GM23338 (cell line): Measurements from ENCODE around the gene DHX30. TPM values are rescaled to one million over a fixed set of nuclear protein-coding genes. Genes with fewer than 3 reads are reported as not detected.

Experiments used
- ATAC-seq: fragments of 200-7000 bp; cut with Tn5 transposase; 3 replicates; pipeline ENCODE4 v1.9.1; 2020
- DNase-seq: peaks from one replicate; pipeline ENCODE4 v3.0.0-alpha.2; 2015; ENCODE audit warnings: low spot score
- H2AFZ ChIP-seq: fragments of 200-600 bp; sonication (generic); 2 replicates; pipeline ENCODE4 v1.8.0; 2016; ENCODE audit warnings: antibody characterized with exemption, mild to moderate bottlenecking, moderate library complexity
- H3F3A ChIP-seq: fragments of 200-600 bp; sonication (generic); replicated peaks from 2 replicates; pipeline ENCODE4 v1.8.0; 2017; ENCODE audit warnings: antibody characterized with exemption, mixed run types, low read depth
- H3K27ac ChIP-seq: fragments of 200-600 bp; sonication (generic); 2 replicates; pipeline ENCODE4 v1.6.1; 2016; ENCODE audit warnings: low read depth
- H3K27me3 ChIP-seq: fragments of 200-600 bp; sonication (generic); 2 replicates; pipeline ENCODE4 v1.8.0; 2016; ENCODE audit warnings: mild to moderate bottlenecking, mixed run types, moderate library complexity; ENCODE audit not compliant: insufficient read depth
- H3K36me3 ChIP-seq: fragments of 200-600 bp; sonication (generic); 2 replicates; pipeline ENCODE4 v1.8.0; 2016; ENCODE audit warnings: mild to moderate bottlenecking; ENCODE audit not compliant: insufficient read depth
- H3K4me1 ChIP-seq: fragments of 200-600 bp; sonication (generic); 2 replicates; pipeline ENCODE4 v1.8.0; 2016; ENCODE audit warnings: mild to moderate bottlenecking, moderate library complexity; ENCODE audit not compliant: insufficient read depth
- H3K4me2 ChIP-seq: fragments of 200-600 bp; sonication (generic); 2 replicates; pipeline ENCODE4 v1.7.1; 2017; ENCODE audit warnings: mixed run types
- H3K4me3 ChIP-seq: fragments of 200-600 bp; sonication (generic); 2 replicates; pipeline ENCODE4 v1.6.1; 2016; ENCODE audit warnings: mixed run types
- H3K79me2 ChIP-seq: fragments of 200-600 bp; sonication (generic); replicated peaks from 2 replicates; pipeline ENCODE4 v1.8.0; 2017; ENCODE audit warnings: mild to moderate bottlenecking; ENCODE audit not compliant: insufficient read depth
- H3K9me2 ChIP-seq: fragments of 200-600 bp; sonication (generic); 2 replicates; pipeline ENCODE4 v1.8.0; 2017; ENCODE audit not compliant: insufficient read depth
- H4K20me1 ChIP-seq: fragments of 200-600 bp; sonication (generic); replicated peaks from 2 replicates; pipeline ENCODE4 v1.8.0; 2017; ENCODE audit warnings: mild to moderate bottlenecking; ENCODE audit not compliant: insufficient read depth
- H3K27ac Mint-ChIP-seq: 2 replicates; pipeline ENCODE4 v1.8.0; 2020; ENCODE audit warnings: inconsistent platforms, mild to moderate bottlenecking, moderate library complexity, mixed read lengths
- H3K27me3 Mint-ChIP-seq: 3 replicates; pipeline ENCODE4 v1.8.0; 2022; ENCODE audit warnings: low read depth, mild to moderate bottlenecking, moderate library complexity, mixed read lengths, inconsistent platforms; ENCODE audit not compliant: insufficient read depth, poor library complexity
- H3K36me3 Mint-ChIP-seq: 3 replicates; pipeline ENCODE4 v1.8.0; 2021; ENCODE audit warnings: low read depth, mild to moderate bottlenecking, inconsistent platforms, moderate library complexity, mixed read lengths
- H3K4me1 Mint-ChIP-seq: 3 replicates; pipeline ENCODE4 v1.8.0; 2020; ENCODE audit warnings: mild to moderate bottlenecking, inconsistent platforms, mixed read lengths
- H3K4me3 Mint-ChIP-seq: 3 replicates; pipeline ENCODE4 v1.8.0; 2021; ENCODE audit warnings: moderate library complexity, mild to moderate bottlenecking, inconsistent platforms, mixed read lengths
- H3K9me3 Mint-ChIP-seq: 3 replicates; pipeline ENCODE4 v1.8.0; 2020; ENCODE audit warnings: moderate library complexity, mild to moderate bottlenecking, inconsistent platforms, mixed read lengths
- ETS1 ChIP-seq: IDR thresholded peaks from 2 replicates; pipeline ENCODE4 v1.6.1; 2016; ENCODE audit warnings: antibody characterized with exemption
- EZH2 ChIP-seq: fragments of 200-600 bp; sonication (generic); IDR thresholded peaks from one replicate; pipeline ENCODE4 v1.8.0; 2017; ENCODE audit warnings: antibody characterized with exemption, mild to moderate bottlenecking, low read depth; ENCODE audit not compliant: unreplicated experiment
- EZH2phosphoT487 ChIP-seq: fragments of 200-600 bp; sonication (generic); IDR thresholded peaks from one replicate; pipeline ENCODE4 v1.8.1; 2018; ENCODE audit warnings: antibody characterized with exemption; ENCODE audit not compliant: unreplicated experiment
- NANOG ChIP-seq: IDR thresholded peaks from 2 replicates; pipeline ENCODE4 v1.6.1; 2016; ENCODE audit warnings: antibody characterized with exemption, borderline replicate concordance
- POLR2AphosphoS5 ChIP-seq: IDR thresholded peaks from 2 replicates; pipeline ENCODE4 v1.6.1; 2016; ENCODE audit warnings: antibody characterized with exemption, low read depth
- REST ChIP-seq: IDR thresholded peaks from one replicate; pipeline ENCODE4 v1.6.1; 2018; ENCODE audit warnings: antibody characterized with exemption; ENCODE audit not compliant: unreplicated experiment
- ZNF114 ChIP-seq: fragments of 250-450 bp; sonication (Bioruptor Pico); IDR thresholded peaks from 2 replicates; pipeline ENCODE4 v1.5.0; 2020; ENCODE audit warnings: mild to moderate bottlenecking, moderate library complexity
- ZNF462 ChIP-seq: fragments of 250-450 bp; sonication (Bioruptor Pico); IDR thresholded peaks from 2 replicates; pipeline ENCODE4 v1.5.0; 2020; ENCODE audit warnings: mild to moderate bottlenecking, moderate library complexity
- polyA plus RNA-seq: library from polyadenylated mRNA; unstranded; fragments of >200 nt; fragmentation: Nextera tagmentation; extraction: Ambion mirVana; gene quantifications from 2 replicates; pipeline ENCODE4 v1.2.1, GENCODE V29; 2016
- total RNA-seq: library from RNA; depleted of rRNA; stranded (reverse); fragments of >200 nt; shearing (Covaris generic); gene quantifications from 2 replicates; pipeline ENCODE4 v1.2.3, GENCODE V29; 2014

DHX30 gene
- total and polyA plus RNA-seq, 2 experiments from 2014 or later: 47.5 to 125 TPM

- TF ChIP-seq ETS1 (no peak), REST (no peak), EZH2phosphoT487 (no peak), ZNF114 (CRISPR knock-in tag) (no peak), NANOG (no peak), POLR2AphosphoS5 (no peak)
Observed at GRCh38 chr3:47890828-47891612, 88.1 kb downstream of the DHX30 start (continued).

- Mint-ChIP-seq H3K4me3 (no peak overlapping the region), H3K27ac (no peak overlapping the region), H3K36me3 (peaks cover 25% of the 10 kb centered on the region), H3K4me1 (peaks cover 48% of the 10 kb centered on the region), H3K9me3 (no peaks in the 10 kb centered on the region), H3K27me3 (peaks cover 6% of the 10 kb centered on the region)
- Histone ChIP-seq H4K20me1 (no peaks in the 10 kb centered on the region; the same call in 1 of the 2 replicates), H3K9me2 (peaks cover 8% of the 10 kb centered on the region), H3K27ac (peak overlapping the region; percentile 84; the same call in 1 of the 2 replicates), H3K4me3 (no peak overlapping the region), H3K4me1 (peaks cover 41% of the 10 kb centered on the region), H2AFZ (no peak overlapping the region), H3K4me2 (peak overlapping the region; percentile 69; the same call in 1 of the 2 replicates), H3K27me3 (no peaks in the 10 kb centered on the region), H3K36me3 (no peaks in the 10 kb centered on the region), H3F3A (peaks cover 5% of the 10 kb centered on the region; the same call in 1 of the 2 replicates), H3K79me2 (peaks cover 9% of the 10 kb centered on the region)
- no peak for DNase-seq
- no peak for ATAC-seq
- TF ChIP-seq REST (no peak), EZH2 (no peak), ZNF462 (CRISPR knock-in tag) (no peak)
Observed at GRCh38 chr3:47891613-47892005, 88.7 kb downstream of the DHX30 start.
